ENCODE data around the gene CRYGC. TPM values are rescaled to one million over a fixed set of nuclear protein-coding genes. Genes with fewer than 3 reads are reported as not detected.

CRYGC gene
- total RNA-seq, 1 donor from 2014 or later, result not detected

- H3K4me1 ChIP-seq, result no peaks in the 10 kb centered on the region
- H3K9me3 ChIP-seq, result no peaks in the 10 kb centered on the region
- ATAC-seq, result no peak
- H3K36me3 ChIP-seq, result no peaks in the 10 kb centered on the region
- intact Hi-C loops (cut with DNase I), result no loop called here
- H3K27ac ChIP-seq, result no peak overlapping the region
- no peak for DNase-seq
- H3K4me3 ChIP-seq, result no peak overlapping the region
- TF ChIP-seq CTCF (IDR thresholded peaks at IDR 0.05), result no peak
- no peaks in the 10 kb centered on the region for H3K27me3 ChIP-seq
These were observed 43.6 kb downstream of the CRYGC start for GRCh38 chr2:208086029-208086428.

GRCh38 chr2:208083807-208084206, 45.8 kb downstream of the CRYGC start:
- Histone ChIP-seq H3K9me3 (no peaks in the 10 kb centered on the region), H3K27ac (no peak overlapping the region), H3K36me3 (no peaks in the 10 kb centered on the region), H3K27me3 (no peaks in the 10 kb centered on the region), H3K4me3 (no peak overlapping the region), H3K4me1 (no peaks in the 10 kb centered on the region)
- ATAC-seq (no peak), DNase-seq (no peak)
- TF ChIP-seq CTCF (IDR thresholded peaks at IDR 0.05), result no peak
- intact Hi-C loops (cut with DNase I), result no loop called here

Other genes with a start within 250 kb of the CRYGC start
- 24.5 TPM for gene PLEKHM3, start 104.3 kb downstream of the CRYGC start, total RNA-seq
- gene CRYGD, start 5.3 kb downstream of the CRYGC start, total RNA-seq, result not detected
- gene CRYGB, start 16.3 kb upstream of the CRYGC start, total RNA-seq, result not detected
- not detected for gene CRYGA, start 33.8 kb upstream of the CRYGC start, total RNA-seq
- not detected for gene C2orf80, start 60.2 kb upstream of the CRYGC start, total RNA-seq
- 116 TPM for gene IDH1, start 125.2 kb upstream of the CRYGC start, total RNA-seq
- 32.5 TPM for gene PIKFYVE, start 136.4 kb upstream of the CRYGC start, total RNA-seq